K562 (cell line): Measurements from ENCODE around the gene CCDC9. TPM values are rescaled to one million over a fixed set of nuclear protein-coding genes. Genes with fewer than 3 reads are reported as not detected.

Experiments
- ARID2 ChIP-seq: fragments of 450-650 bp; IDR thresholded peaks from 2 replicates; pipeline ENCODE4 v1.6.1; 2017; ENCODE audit warnings: antibody characterized with exemption, mild to moderate bottlenecking
- BCL6 ChIP-seq: fragments of 250-450 bp; sonication (Bioruptor Pico); IDR thresholded peaks from 2 replicates; pipeline ENCODE4 v1.4.0; 2020
- DNMT1 ChIP-seq: fragments of 450-650 bp; IDR thresholded peaks from 2 replicates; pipeline ENCODE4 v1.6.1; 2016; ENCODE audit warnings: antibody characterized with exemption, mild to moderate bottlenecking
- EZH2 ChIP-seq: IDR thresholded peaks from 2 replicates; pipeline ENCODE4 v1.6.1; 2012; ENCODE audit warnings: low read depth, mild to moderate bottlenecking, inconsistent platforms, low read length, borderline replicate concordance
- GTF2E2 ChIP-seq: fragments of 200-800 bp; sonication (Bioruptor generic); IDR thresholded peaks from 2 replicates; pipeline ENCODE4 v1.6.1; 2016; ENCODE audit warnings: missing genetic modification characterization, missing compliant biosample characterization
- MAZ ChIP-seq, 2 experiments: fragments of 450-650 bp in 1 of 2; sonication (generic) in 1 of 2; formaldehyde crosslinking; IDR thresholded peaks in 1 of 2; conservative IDR thresholded peaks in 1 of 2; 2 replicates each; pipeline versions ENCODE4 v1.4.0 to v1.5.0; 2020; ENCODE audit warnings: mild to moderate bottlenecking in 1 of 2, missing genetic modification reagents in 1 of 2
- MCM7 ChIP-seq, 2 experiments: fragments of 450-650 bp; IDR thresholded peaks; 2 replicates each; pipeline ENCODE4 v1.6.1; 2016 to 2018
- MXI1 ChIP-seq: IDR thresholded peaks from 2 replicates; pipeline ENCODE4 v1.6.1; 2011; ENCODE audit warnings: low read depth, mild to moderate bottlenecking, improper control_type of control experiment, low read length
- MYNN ChIP-seq, 2 experiments: sonication (generic); formaldehyde crosslinking in 1 of 2; IDR thresholded peaks; 2 replicates each; pipeline versions ENCODE4 v1.5.0 to v1.6.1; 2016 to 2020; ENCODE audit warnings: antibody characterized with exemption in 1 of 2, missing genetic modification reagents in 1 of 2
- NR1H2 ChIP-seq: sonication (generic); formaldehyde crosslinking; IDR thresholded peaks from 2 replicates; pipeline ENCODE4 v1.4.0; 2020; ENCODE audit warnings: mild to moderate bottlenecking, missing genetic modification reagents
- PHF8 ChIP-seq: fragments of 200-600 bp; sonication (generic); IDR thresholded peaks from 2 replicates; pipeline ENCODE4 v1.6.1; 2012; ENCODE audit warnings: mixed run types, mild to moderate bottlenecking, inconsistent platforms, low read length, moderate library complexity, borderline replicate concordance
- RBM25 ChIP-seq: fragments of 200-400 bp; formaldehyde crosslinking; IDR thresholded peaks from 2 replicates; pipeline ENCODE4 v1.6.1; 2018; ENCODE audit warnings: low read length, low read depth, moderate library complexity; ENCODE audit not compliant: severe bottlenecking
- SMARCA4 ChIP-seq: fragments of 450-650 bp; IDR thresholded peaks from 2 replicates; pipeline ENCODE4 v1.6.1; 2016
- SNRNP70 ChIP-seq: fragments of 200-400 bp; formaldehyde crosslinking; optimal IDR thresholded peaks from 2 replicates; pipeline ENCODE3; 2017; ENCODE audit warnings: low read depth, low read length
- SRF ChIP-seq, 2 experiments: fragments of 250-450, 450-650 bp in 1 of 2; sonication (Bioruptor Pico) in 1 of 2; sonication (generic) in 1 of 2; formaldehyde crosslinking; IDR thresholded peaks; 2 replicates each; pipeline versions ENCODE4 v1.5.0 to v1.5.1; 2020 to 2022; ENCODE audit warnings: mild to moderate bottlenecking in 1 of 2, missing genetic modification reagents in 1 of 2
- TRIM28 ChIP-seq: fragments of 450-650 bp; IDR thresholded peaks from 2 replicates; pipeline ENCODE4 v1.6.1; 2017
- ZNF41 ChIP-seq: fragments of 250-450 bp; sonication (Bioruptor Pico); conservative IDR thresholded peaks from 2 replicates; pipeline ENCODE4 v1.4.0; 2020; ENCODE audit warnings: mild to moderate bottlenecking
- ZNF444 ChIP-seq: fragments of 250-450 bp; sonication (Bioruptor Pico); IDR thresholded peaks from 2 replicates; pipeline ENCODE4 v1.4.0; 2020; ENCODE audit warnings: mild to moderate bottlenecking, moderate library complexity
- ZNF589 ChIP-seq: fragments of 200-800 bp; sonication (Bioruptor generic); IDR thresholded peaks from 2 replicates; pipeline ENCODE4 v1.6.1; 2016; ENCODE audit warnings: low read depth, missing genetic modification characterization, missing compliant biosample characterization
- polyA plus RNA-seq, 8 experiments: library from polyadenylated mRNA; depleted of rRNA in 4 of 8; stranded (reverse) in 5 of 8; unstranded in 3 of 8; fragments of >200 nt; fragmentation: Nextera tagmentation in 2 of 8; fragmentation: Illumina TruSeq in 1 of 8; extraction: Ambion mirVana in 2 of 8; extraction: Trizol in 1 of 8; gene quantifications; 2 replicates each; pipeline versions ENCODE4 v1.2.1 to v1.2.3, GENCODE V29; 2011 to 2014; ENCODE audit warnings: inconsistent platforms in 1 of 8, missing spikeins in 1 of 8
- total RNA-seq, 7 experiments: library from RNA; depleted of rRNA in 6 of 7; stranded (reverse); fragments of >200 nt in 6 of 7; fragmentation: Illumina TruSeq in 2 of 7; extraction: Trizol in 2 of 7; gene quantifications; 2 replicates each; pipeline versions ENCODE4 v1.2.1 to v1.2.3, GENCODE V29; 2011 to 2021; ENCODE audit warnings: low replicate concordance in 1 of 7
- TF ChIP-seq, protein P1 (sequence below): fragments of 450-650 bp; IDR thresholded peaks from 2 replicates; pipeline ENCODE4 v1.6.1; 2017; ENCODE audit warnings: mild to moderate bottlenecking, moderate library complexity
- TF ChIP-seq, protein P2 (sequence below): sonication (generic); formaldehyde crosslinking; IDR thresholded peaks from 2 replicates; pipeline ENCODE4 v1.8.1; 2023; ENCODE audit warnings: mild to moderate bottlenecking, missing genetic modification reagents
- TF ChIP-seq, protein P3 (sequence below), 3 experiments: IDR thresholded peaks in 2 of 3; conservative IDR thresholded peaks in 1 of 3; 2 replicates each; pipeline ENCODE4 v1.5.1; 2011 to 2012; ENCODE audit warnings: low read length in 3 of 3, mild to moderate bottlenecking in 3 of 3, control low read depth in 2 of 3, improper control_type of control experiment in 1 of 3, inconsistent platforms in 1 of 3, low read depth in 1 of 3, mixed read lengths in 1 of 3, moderate library complexity in 1 of 3; ENCODE audit not compliant: insufficient read depth in 2 of 3
- TF ChIP-seq, protein P4 (sequence below): fragments of 450-650 bp; IDR thresholded peaks from one replicate; pipeline ENCODE4 v1.6.1; 2018; ENCODE audit warnings: mild to moderate bottlenecking, moderate library complexity; ENCODE audit not compliant: partially characterized antibody

The CCDC9 gene
- total and polyA plus RNA-seq, 9 of the 15 experiments (the other 6 are each of a cell fraction or from before 2014, with no cell fraction given): 0.23 to 38.6 (median 8.4) TPM

DNA sequence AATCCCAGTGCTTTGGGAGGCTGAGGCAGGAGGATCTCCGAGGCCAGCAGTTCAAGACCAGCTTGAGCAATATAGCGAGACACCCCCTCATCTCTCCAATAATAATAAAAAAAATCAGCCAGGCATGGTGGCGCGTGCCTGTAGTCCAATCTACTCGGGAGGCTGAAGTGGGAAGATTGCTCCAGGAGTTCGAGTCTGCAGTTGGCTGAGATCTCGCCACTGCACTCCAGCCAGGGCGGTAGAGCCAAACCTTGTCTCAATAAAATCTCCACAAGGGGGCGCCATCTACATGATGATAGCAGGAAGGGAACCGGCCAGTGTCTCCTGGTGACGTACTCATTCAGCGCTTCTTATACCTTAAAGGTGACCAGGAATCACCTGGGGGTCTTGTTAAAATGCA is 39.7 kb downstream of the CCDC9 start (continued):
- TF ChIP-seq ZNF589 (no peak), MAZ (CRISPR knock-in tag; conservative IDR thresholded peaks at IDR 0.05 in 1 of 2, IDR thresholded peaks at IDR 0.05 in 1 of 2) (0 out of 4 replicates have a peak, but pooled peaks of 1 of the 2 experiments have one; percentile 34), SRF (CRISPR knock-in tag; IDR thresholded peaks at IDR 0.05) (peak in 1 of 2 experiments; percentile 91; a peak in 1 of 4 replicates), DNMT1 (no peak), SMARCA4 (no peak), GTF2E2 (tag) (no peak), RBM25 (no peak), MYNN (IDR thresholded peaks at IDR 0.05) (no peak), MYNN (CRISPR knock-in tag; IDR thresholded peaks at IDR 0.05) (no peak), ARID2 (peak; percentile 72; the same call in 1 of the 2 replicates), ZNF41 (CRISPR knock-in tag) (no peak), PHF8 (no peak), TRIM28 (no peak; the same call in 1 of the 2 replicates), MCM7 (IDR thresholded peaks at IDR 0.05) (no peak), BCL6 (CRISPR knock-in tag) (no peak), SNRNP70 (no peak), MXI1 (no peak), NR1H2 (CRISPR knock-in tag) (no peak), EZH2 (no peak), ZNF444 (CRISPR knock-in tag) (no peak)
- TF ChIP-seq, protein P1, sequence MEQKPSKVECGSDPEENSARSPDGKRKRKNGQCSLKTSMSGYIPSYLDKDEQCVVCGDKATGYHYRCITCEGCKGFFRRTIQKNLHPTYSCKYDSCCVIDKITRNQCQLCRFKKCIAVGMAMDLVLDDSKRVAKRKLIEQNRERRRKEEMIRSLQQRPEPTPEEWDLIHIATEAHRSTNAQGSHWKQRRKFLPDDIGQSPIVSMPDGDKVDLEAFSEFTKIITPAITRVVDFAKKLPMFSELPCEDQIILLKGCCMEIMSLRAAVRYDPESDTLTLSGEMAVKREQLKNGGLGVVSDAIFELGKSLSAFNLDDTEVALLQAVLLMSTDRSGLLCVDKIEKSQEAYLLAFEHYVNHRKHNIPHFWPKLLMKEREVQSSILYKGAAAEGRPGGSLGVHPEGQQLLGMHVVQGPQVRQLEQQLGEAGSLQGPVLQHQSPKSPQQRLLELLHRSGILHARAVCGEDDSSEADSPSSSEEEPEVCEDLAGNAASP: no peak
- TF ChIP-seq, protein P2, sequence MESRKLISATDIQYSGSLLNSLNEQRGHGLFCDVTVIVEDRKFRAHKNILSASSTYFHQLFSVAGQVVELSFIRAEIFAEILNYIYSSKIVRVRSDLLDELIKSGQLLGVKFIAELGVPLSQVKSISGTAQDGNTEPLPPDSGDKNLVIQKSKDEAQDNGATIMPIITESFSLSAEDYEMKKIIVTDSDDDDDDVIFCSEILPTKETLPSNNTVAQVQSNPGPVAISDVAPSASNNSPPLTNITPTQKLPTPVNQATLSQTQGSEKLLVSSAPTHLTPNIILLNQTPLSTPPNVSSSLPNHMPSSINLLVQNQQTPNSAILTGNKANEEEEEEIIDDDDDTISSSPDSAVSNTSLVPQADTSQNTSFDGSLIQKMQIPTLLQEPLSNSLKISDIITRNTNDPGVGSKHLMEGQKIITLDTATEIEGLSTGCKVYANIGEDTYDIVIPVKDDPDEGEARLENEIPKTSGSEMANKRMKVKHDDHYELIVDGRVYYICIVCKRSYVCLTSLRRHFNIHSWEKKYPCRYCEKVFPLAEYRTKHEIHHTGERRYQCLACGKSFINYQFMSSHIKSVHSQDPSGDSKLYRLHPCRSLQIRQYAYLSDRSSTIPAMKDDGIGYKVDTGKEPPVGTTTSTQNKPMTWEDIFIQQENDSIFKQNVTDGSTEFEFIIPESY (CRISPR knock-in tag): no peak
- TF ChIP-seq, protein P3, sequence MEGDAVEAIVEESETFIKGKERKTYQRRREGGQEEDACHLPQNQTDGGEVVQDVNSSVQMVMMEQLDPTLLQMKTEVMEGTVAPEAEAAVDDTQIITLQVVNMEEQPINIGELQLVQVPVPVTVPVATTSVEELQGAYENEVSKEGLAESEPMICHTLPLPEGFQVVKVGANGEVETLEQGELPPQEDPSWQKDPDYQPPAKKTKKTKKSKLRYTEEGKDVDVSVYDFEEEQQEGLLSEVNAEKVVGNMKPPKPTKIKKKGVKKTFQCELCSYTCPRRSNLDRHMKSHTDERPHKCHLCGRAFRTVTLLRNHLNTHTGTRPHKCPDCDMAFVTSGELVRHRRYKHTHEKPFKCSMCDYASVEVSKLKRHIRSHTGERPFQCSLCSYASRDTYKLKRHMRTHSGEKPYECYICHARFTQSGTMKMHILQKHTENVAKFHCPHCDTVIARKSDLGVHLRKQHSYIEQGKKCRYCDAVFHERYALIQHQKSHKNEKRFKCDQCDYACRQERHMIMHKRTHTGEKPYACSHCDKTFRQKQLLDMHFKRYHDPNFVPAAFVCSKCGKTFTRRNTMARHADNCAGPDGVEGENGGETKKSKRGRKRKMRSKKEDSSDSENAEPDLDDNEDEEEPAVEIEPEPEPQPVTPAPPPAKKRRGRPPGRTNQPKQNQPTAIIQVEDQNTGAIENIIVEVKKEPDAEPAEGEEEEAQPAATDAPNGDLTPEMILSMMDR (IDR thresholded peaks at IDR 0.05 in 2 of 3, conservative IDR thresholded peaks at IDR 0.05 in 1 of 3; ENCODE audit: insufficient read depth in 2 of 3, low read depth in 1 of 3, low read length in 3 of 3): peak; percentile 82 to 96 (median 95)
- TF ChIP-seq, protein P4, sequence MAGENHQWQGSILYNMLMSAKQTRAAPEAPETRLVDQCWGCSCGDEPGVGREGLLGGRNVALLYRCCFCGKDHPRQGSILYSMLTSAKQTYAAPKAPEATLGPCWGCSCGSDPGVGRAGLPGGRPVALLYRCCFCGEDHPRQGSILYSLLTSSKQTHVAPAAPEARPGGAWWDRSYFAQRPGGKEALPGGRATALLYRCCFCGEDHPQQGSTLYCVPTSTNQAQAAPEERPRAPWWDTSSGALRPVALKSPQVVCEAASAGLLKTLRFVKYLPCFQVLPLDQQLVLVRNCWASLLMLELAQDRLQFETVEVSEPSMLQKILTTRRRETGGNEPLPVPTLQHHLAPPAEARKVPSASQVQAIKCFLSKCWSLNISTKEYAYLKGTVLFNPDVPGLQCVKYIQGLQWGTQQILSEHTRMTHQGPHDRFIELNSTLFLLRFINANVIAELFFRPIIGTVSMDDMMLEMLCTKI: no peak
